Mesenchymal stem cell (in vitro differentiated cells and primary cell): Measurements from ENCODE around the gene ZNF385A.

Source experiments
- DNase-seq: peaks from one replicate; pipeline ENCODE4 v3.0.0-alpha.2; 2013
- H2AFZ ChIP-seq: one replicate; pipeline ENCODE4 v1.6.1; 2013; ENCODE audit warnings: low read depth, mild to moderate bottlenecking, control low read depth, inconsistent platforms, low read length, moderate library complexity
- H2AK5ac ChIP-seq: 2 replicates; pipeline ENCODE4 v1.6.1; 2013; ENCODE audit warnings: low read length, moderate library complexity, mild to moderate bottlenecking, inconsistent platforms; ENCODE audit not compliant: severe bottlenecking
- H2BK120ac ChIP-seq: one replicate; pipeline ENCODE4 v1.6.1; 2013; ENCODE audit warnings: low read depth, mild to moderate bottlenecking, inconsistent platforms, low read length, moderate library complexity
- H2BK12ac ChIP-seq, 2 experiments: one replicate each; pipeline ENCODE4 v1.6.1; 2013; ENCODE audit warnings: inconsistent platforms in 2 of 2, low read length in 2 of 2, mild to moderate bottlenecking in 2 of 2, moderate library complexity in 2 of 2, control low read depth in 1 of 2
- H2BK15ac ChIP-seq: one replicate; pipeline ENCODE4 v1.6.1; 2013; ENCODE audit warnings: mild to moderate bottlenecking, low read depth, inconsistent platforms; ENCODE audit not compliant: poor library complexity, severe bottlenecking
- H2BK5ac ChIP-seq: 2 replicates; pipeline ENCODE4 v1.6.1; 2013; ENCODE audit warnings: low read depth, mild to moderate bottlenecking, low read length, control low read depth, inconsistent platforms; ENCODE audit not compliant: poor library complexity, severe bottlenecking
- H3K14ac ChIP-seq, 2 experiments: one replicate each; pipeline ENCODE4 v1.6.1; 2013; ENCODE audit warnings: inconsistent platforms in 2 of 2, low read length in 2 of 2, control low read depth in 1 of 2, mild to moderate bottlenecking in 1 of 2, moderate library complexity in 1 of 2
- H3K18ac ChIP-seq, 2 experiments: one replicate each; pipeline ENCODE4 v1.6.1; 2013; ENCODE audit warnings: inconsistent platforms in 2 of 2, low read length in 2 of 2, control low read depth in 1 of 2, low read depth in 1 of 2, mild to moderate bottlenecking in 1 of 2
- H3K23ac ChIP-seq, 2 experiments: one replicate each; pipeline ENCODE4 v1.6.1; 2013; ENCODE audit warnings: inconsistent platforms in 2 of 2, low read length in 2 of 2, mild to moderate bottlenecking in 2 of 2, moderate library complexity in 2 of 2, control low read depth in 1 of 2
- H3K27ac ChIP-seq: 2 replicates; pipeline ENCODE4 v1.5.1; 2013; ENCODE audit warnings: mild to moderate bottlenecking, moderate library complexity, low read length, control low read depth, inconsistent platforms; ENCODE audit not compliant: poor library complexity, severe bottlenecking
- H3K27me3 ChIP-seq, 2 experiments: 2 replicates each; pipeline versions ENCODE4 v1.6.1 to v1.7.0; 2013; ENCODE audit warnings: low read length in 2 of 2, mild to moderate bottlenecking in 2 of 2, moderate library complexity in 2 of 2, control low read depth in 1 of 2, inconsistent platforms in 1 of 2; ENCODE audit not compliant: control insufficient read depth in 1 of 2, insufficient read depth in 1 of 2
- H3K36me3 ChIP-seq, 2 experiments: 2 replicates each; pipeline versions ENCODE4 v1.6.1 to v1.7.0; 2013; ENCODE audit warnings: low read length in 2 of 2, control low read depth in 1 of 2, inconsistent platforms in 1 of 2, low read depth in 1 of 2, mild to moderate bottlenecking in 1 of 2; ENCODE audit not compliant: insufficient read depth in 2 of 2, control insufficient read depth in 1 of 2
- H3K4ac ChIP-seq, 2 experiments: one replicate each; pipeline ENCODE4 v1.6.1; 2013; ENCODE audit warnings: inconsistent platforms in 2 of 2, low read length in 2 of 2, mild to moderate bottlenecking in 2 of 2, moderate library complexity in 2 of 2, control low read depth in 1 of 2, low read depth in 1 of 2
- H3K4me1 ChIP-seq: 2 replicates; pipeline ENCODE4 v1.6.1; 2013; ENCODE audit warnings: low read depth, low read length, control low read depth; ENCODE audit not compliant: control insufficient read depth, insufficient read depth
- H3K4me2 ChIP-seq: 2 replicates; pipeline ENCODE4 v1.6.1; 2013; ENCODE audit warnings: low read length, mild to moderate bottlenecking, inconsistent platforms; ENCODE audit not compliant: poor library complexity, severe bottlenecking
- H3K4me3 ChIP-seq, 2 experiments: 2 replicates each; pipeline versions ENCODE4 v1.5.1 to v1.7.0; 2013; ENCODE audit warnings: low read length in 2 of 2, mild to moderate bottlenecking in 2 of 2, control low read depth in 1 of 2, low read depth in 1 of 2; ENCODE audit not compliant: insufficient read depth in 1 of 2
- H3K79me1 ChIP-seq: replicated peaks from 2 replicates; pipeline ENCODE4 v1.6.1; 2013; ENCODE audit warnings: mild to moderate bottlenecking, control low read depth, low read length, inconsistent platforms; ENCODE audit not compliant: poor library complexity, severe bottlenecking
- H3K9ac ChIP-seq: 2 replicates; pipeline ENCODE4 v1.7.0; 2013; ENCODE audit warnings: mild to moderate bottlenecking, low read length, moderate library complexity
- H3K9me3 ChIP-seq: 2 replicates; pipeline ENCODE4 v1.7.0; 2013; ENCODE audit warnings: mild to moderate bottlenecking, low read length; ENCODE audit not compliant: control insufficient read depth
- H4K8ac ChIP-seq: one replicate; pipeline ENCODE4 v1.6.1; 2013; ENCODE audit warnings: inconsistent platforms, mild to moderate bottlenecking, low read length, moderate library complexity
- H4K91ac ChIP-seq: one replicate; pipeline ENCODE4 v1.6.1; 2013; ENCODE audit warnings: mild to moderate bottlenecking, low read length, inconsistent platforms
- WGBS: methylation state at CpG from one replicate; pipeline ENCODE4 v1.1.7; 2013; ENCODE audit warnings: mixed read lengths; 5-methylcytosine and 5-hydroxymethylcytosine counted together

ZNF385A gene

DNA sequence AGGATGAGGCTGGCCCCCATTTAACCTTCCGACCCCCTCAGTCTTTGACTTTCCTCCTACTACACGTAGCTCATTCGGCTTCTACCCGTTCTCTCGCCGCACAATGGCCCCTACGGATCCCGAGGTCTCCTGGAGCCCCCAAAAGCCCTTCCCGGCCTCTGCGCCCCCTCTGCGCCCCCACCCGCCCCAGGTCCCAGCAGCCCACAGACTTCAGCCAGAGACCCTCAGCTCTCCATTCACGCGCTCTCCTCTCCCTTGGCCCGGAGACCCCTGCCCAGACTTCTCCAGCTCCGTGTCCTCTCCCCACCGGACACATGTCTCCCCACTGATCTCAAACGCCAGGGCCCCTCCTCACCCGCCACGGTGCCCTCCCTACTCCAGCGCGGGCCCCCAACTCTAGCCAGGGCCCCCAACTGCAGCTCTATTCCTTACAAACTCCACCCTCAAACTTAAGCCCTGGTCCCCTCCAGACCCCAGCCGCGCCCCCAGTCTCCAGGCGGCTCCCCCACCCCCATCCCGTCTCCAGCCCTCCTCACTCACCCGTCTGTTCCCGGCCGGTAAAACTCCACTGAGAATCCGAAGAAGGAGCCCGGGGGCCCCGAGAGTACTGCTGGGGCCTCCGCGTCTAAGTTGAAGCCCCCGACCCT, 34.0 kb upstream of the ZNF385A start:
- H4K8ac ChIP-seq = peak overlapping the region; percentile 75
- peak overlapping the region; percentile 81 to 84 for H2BK12ac ChIP-seq
- H3K9me3 ChIP-seq = no peaks in the 10 kb centered on the region
- peak overlapping the region; percentile 92 to 98 for H3K18ac ChIP-seq
- peaks cover 24% of the 10 kb centered on the region for H3K4me1 ChIP-seq
- peaks cover 5% of the 10 kb centered on the region for H3K79me1 ChIP-seq
- H3K9ac ChIP-seq = peak overlapping the region; percentile 97
- peak overlapping the region; percentile 36 to 90 for H3K14ac ChIP-seq
- H4K91ac ChIP-seq = peak overlapping the region; percentile 93
- no peak for DNase-seq
- no peak overlapping the region for H2AK5ac ChIP-seq
- peak overlapping the region; percentile 16 for H3K27ac ChIP-seq
- H3K4me2 ChIP-seq = peak overlapping the region; percentile 95
- under 1% methylated on average over 35 of the region's 35 CpGs for WGBS
- peak overlapping the region; percentile 94 for H2BK15ac ChIP-seq
- H3K23ac ChIP-seq = peak overlapping the region; percentile 96 to 99
- peak overlapping the region; percentile 100 for H2BK120ac ChIP-seq
- peaks cover under 1 to 8% of the 10 kb centered on the region in 2 experiments for H3K36me3 ChIP-seq
- H3K4me3 ChIP-seq = peak overlapping the region; percentile 96
- H3K27me3 ChIP-seq = peaks cover 0 to 6% of the 10 kb centered on the region in 2 experiments
- H2AFZ ChIP-seq = peak overlapping the region; percentile 33
- H3K4ac ChIP-seq = peak overlapping the region; percentile 57 to 93
- no peak overlapping the region for H2BK5ac ChIP-seq

GRCh38 chr12:54417712-54418440, 33.3 kb upstream of the ZNF385A start:
- Histone ChIP-seq H3K14ac (peak overlapping the region in 1 of 2 experiments; percentile 89), H2AK5ac (no peak overlapping the region), H2BK120ac (peak overlapping the region; percentile 95), H3K27me3 (no peaks in the 10 kb centered on the region), H2AFZ (peak overlapping the region; percentile 48), H3K4me1 (peaks cover 30% of the 10 kb centered on the region), H3K9me3 (no peaks in the 10 kb centered on the region), H3K4me3 (peak overlapping the region; percentile 96), H4K91ac (no peak overlapping the region), H2BK15ac (peak overlapping the region; percentile 94), H4K8ac (peak overlapping the region; percentile 88), H2BK12ac (peak overlapping the region in 1 of 2 experiments; percentile 43), H3K27ac (no peak overlapping the region), H3K79me1 (peaks cover 10% of the 10 kb centered on the region), H3K23ac (peak overlapping the region in 1 of 2 experiments; percentile 17), H3K9ac (peak overlapping the region; percentile 97), H2BK5ac (no peak overlapping the region), H3K18ac (peak overlapping the region; percentile 92 to 98), H3K4me2 (peak overlapping the region; percentile 95), H3K4ac (peak overlapping the region in 1 of 2 experiments; percentile 93), H3K36me3 (peaks cover 4 to 9% of the 10 kb centered on the region in 2 experiments)
- 2% methylated on average over 9 of the region's 25 CpGs for WGBS
- DNase-seq = peak; percentile 40

GRCh38 chr12:54416687-54417603, 32.4 kb upstream of the ZNF385A start:
- H3K79me1 ChIP-seq = peaks cover 14% of the 10 kb centered on the region
- no peak overlapping the region for H2BK12ac ChIP-seq
- no peak overlapping the region for H2BK15ac ChIP-seq
- H2BK5ac ChIP-seq = no peak overlapping the region
- H3K23ac ChIP-seq = no peak overlapping the region
- WGBS = 88% methylated on average over 3 of the region's 5 CpGs
- peaks cover 34% of the 10 kb centered on the region for H3K4me1 ChIP-seq
- H3K14ac ChIP-seq = no peak overlapping the region
- H3K4ac ChIP-seq = no peak overlapping the region
- peak overlapping the region in 1 of 2 experiments; percentile 96 for H3K4me3 ChIP-seq
- H3K9ac ChIP-seq = peak overlapping the region; percentile 97
- H3K36me3 ChIP-seq = peaks cover 4 to 9% of the 10 kb centered on the region in 2 experiments
- H2BK120ac ChIP-seq = no peak overlapping the region
- DNase-seq = no peak
- H3K9me3 ChIP-seq = no peaks in the 10 kb centered on the region
- H4K8ac ChIP-seq = no peak overlapping the region
- no peaks in the 10 kb centered on the region for H3K27me3 ChIP-seq
- peak overlapping the region; percentile 62 for H4K91ac ChIP-seq
- H3K4me2 ChIP-seq = no peak overlapping the region
- H2AK5ac ChIP-seq = no peak overlapping the region
- no peak overlapping the region for H3K27ac ChIP-seq
- no peak overlapping the region for H2AFZ ChIP-seq
- no peak overlapping the region for H3K18ac ChIP-seq
